Measurements from ENCODE around the gene SYNRG. TPM values are rescaled to one million over a fixed set of nuclear protein-coding genes. Genes with fewer than 3 reads are reported as not detected.

Gene SYNRG
- total and polyA plus RNA-seq, 2 donors (not counting 3 experiments of a cell fraction or from before 2014, with no cell fraction given) = 15.3 to 42.2 TPM

DNA sequence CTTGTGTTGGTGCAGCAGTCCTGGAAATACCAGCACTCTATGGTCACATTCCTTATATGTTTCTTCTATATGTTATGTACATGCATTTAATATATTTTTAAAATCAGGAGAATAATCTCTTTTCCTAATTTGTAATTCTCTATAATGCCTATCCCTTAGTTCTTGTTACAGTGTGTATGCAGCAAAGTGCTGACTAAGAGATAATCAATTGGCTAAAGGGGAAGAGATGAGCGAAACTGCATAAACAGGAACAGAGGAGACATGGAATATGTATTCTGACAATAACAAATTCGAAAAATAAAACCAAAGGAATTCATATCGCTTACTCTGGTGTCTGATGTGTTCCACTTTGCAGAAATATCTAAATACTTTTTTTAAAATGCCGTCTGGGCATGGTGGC is 41.7 kb downstream of the SYNRG start:
- Histone ChIP-seq H3K79me2 (ENCODE audit: control insufficient read depth, insufficient read depth, low read length) (no peaks in the 10 kb centered on the region), H3K27me3 (ENCODE audit: control insufficient read depth in 2 of 2, insufficient read depth in 2 of 2, low read length in 2 of 2) (no peaks in the 10 kb centered on the region), H4K20me1 (replicated peaks; ENCODE audit: control insufficient read depth, extremely low read depth, insufficient read depth, low read length) (no peaks in the 10 kb centered on the region), H3K27ac (ENCODE audit: insufficient read depth, low read depth, low read length) (no peak overlapping the region), H2AFZ (ENCODE audit: low read depth, low read length) (no peak overlapping the region), H3K9me1 (replicated peaks; ENCODE audit: control insufficient read depth, extremely low read depth, insufficient read depth, low read length) (no peaks in the 10 kb centered on the region), H3K4me3 (replicated peaks in 1 of 3; ENCODE audit: insufficient read depth in 1 of 3, low read depth in 1 of 3, low read length in 3 of 3) (no peak overlapping the region), H3K36me3 (ENCODE audit: control insufficient read depth in 2 of 2, extremely low read depth in 1 of 2, insufficient read depth in 2 of 2, low read length in 2 of 2) (peaks cover 6 to 19% of the 10 kb centered on the region in 2 experiments), H3K4me1 (ENCODE audit: control insufficient read depth, extremely low read depth, insufficient read depth, low read length) (no peaks in the 10 kb centered on the region), H3K4me2 (ENCODE audit: insufficient read depth, low read length) (no peak overlapping the region), H3K9ac (replicated peaks; ENCODE audit: extremely low read depth, insufficient read depth, low read length) (no peak overlapping the region), H3K9me3 (replicated peaks; ENCODE audit: control insufficient read depth, insufficient read depth, low read length) (no peaks in the 10 kb centered on the region)
- no peak for FAIRE-seq
- intact Hi-C loops (cut with micrococcal nuclease) = no loop called here
- CTCF ChIA-PET = no interaction called here
- TF ChIP-seq, protein P1, sequence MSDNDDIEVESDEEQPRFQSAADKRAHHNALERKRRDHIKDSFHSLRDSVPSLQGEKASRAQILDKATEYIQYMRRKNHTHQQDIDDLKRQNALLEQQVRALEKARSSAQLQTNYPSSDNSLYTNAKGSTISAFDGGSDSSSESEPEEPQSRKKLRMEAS (IDR thresholded peaks at IDR 0.05; ENCODE audit: insufficient read depth, insufficient read length) = no peak
- TF ChIP-seq EZH2 (IDR thresholded peaks at IDR 0.05; ENCODE audit: borderline replicate concordance, low read depth, low read length, severe bottlenecking) (no peak), POLR2A (IDR thresholded peaks at IDR 0.05; ENCODE audit: low read depth, low read length) (no peak), JUN (IDR thresholded peaks at IDR 0.05; ENCODE audit: borderline replicate concordance, insufficient read depth, insufficient read length, low read depth) (no peak), FOS (IDR thresholded peaks at IDR 0.05; ENCODE audit: borderline replicate concordance, insufficient read depth, low read length) (no peak), MYC (IDR thresholded peaks at IDR 0.05; ENCODE audit: low read depth, low read length) (no peak), CTCF (IDR thresholded peaks at IDR 0.05; ENCODE audit: extremely low read depth in 1 of 2, insufficient read depth in 1 of 2, low read depth in 1 of 2, low read length in 2 of 2) (no peak), POLR2AphosphoS5 (IDR thresholded peaks at IDR 0.05; ENCODE audit: insufficient read depth, low read depth, low read length) (no peak), GATA2 (IDR thresholded peaks at IDR 0.05; ENCODE audit: insufficient read depth, insufficient read length, low read depth, low read length) (no peak)
- BruUV-seq (replicated peaks) = no TSS peak
- dilution Hi-C loops (cut with MboI; ENCODE audit: extremely low pct_ligation_motif_present, low sequenced_read_pairs) = no loop called here
- POLR2A ChIA-PET = no interaction called here
- no peak for DNase-seq (ENCODE audit: low read depth, low spot score)

Measured in endothelial cell of umbilical vein (primary cell).